ENCODE data around the gene CNTNAP3B. TPM values are rescaled to one million over a fixed set of nuclear protein-coding genes. Genes with fewer than 3 reads are reported as not detected.
"Not testable (repeated sequence)": the region's sequence is repeated elsewhere in the genome, so short reads cannot be mapped to it uniquely, and the experiment has no call there.

CNTNAP3B gene
- total RNA-seq, 1 donor from 2014 or later = not detected

- H3K4me3 Mint-ChIP-seq; H3K9me3 Mint-ChIP-seq; H3K4me1 Mint-ChIP-seq (ENCODE audit: low read depth); DNase-seq (ENCODE audit: low spot score); intact Hi-C loops (cut with micrococcal nuclease); H3K27me3 Mint-ChIP-seq (ENCODE audit: insufficient read depth); H3K27ac Mint-ChIP-seq; H3K36me3 Mint-ChIP-seq (ENCODE audit: low read depth): not testable (repeated sequence)
These were observed 84.7 kb downstream of the CNTNAP3B start for GRCh38 chr9:42044422-42045010.

- intact Hi-C loops (cut with micrococcal nuclease); H3K27ac Mint-ChIP-seq: not testable (repeated sequence)
These were observed 95.7 kb downstream of the CNTNAP3B start for GRCh38 chr9:42033541-42033940.

GRCh38 chr9:42020639-42021038, 108.6 kb downstream of the CNTNAP3B start:
- H3K36me3 Mint-ChIP-seq (ENCODE audit: low read depth); H3K27me3 Mint-ChIP-seq (ENCODE audit: insufficient read depth); H3K4me1 Mint-ChIP-seq (ENCODE audit: low read depth); DNase-seq (ENCODE audit: low spot score); H3K9me3 Mint-ChIP-seq; H3K4me3 Mint-ChIP-seq; H3K27ac Mint-ChIP-seq; intact Hi-C loops (cut with micrococcal nuclease): not testable (repeated sequence)

More at GRCh38 chr9:42033541-42033940, 95.7 kb downstream of the CNTNAP3B start:
- H3K36me3 Mint-ChIP-seq (ENCODE audit: low read depth); H3K4me1 Mint-ChIP-seq (ENCODE audit: low read depth); H3K4me3 Mint-ChIP-seq; H3K9me3 Mint-ChIP-seq; H3K27me3 Mint-ChIP-seq (ENCODE audit: insufficient read depth); DNase-seq (ENCODE audit: low spot score): not testable (repeated sequence)

- H3K27ac Mint-ChIP-seq; intact Hi-C loops (cut with micrococcal nuclease); H3K4me3 Mint-ChIP-seq; H3K4me1 Mint-ChIP-seq (ENCODE audit: low read depth); H3K9me3 Mint-ChIP-seq; H3K36me3 Mint-ChIP-seq (ENCODE audit: low read depth); DNase-seq (ENCODE audit: low spot score); H3K27me3 Mint-ChIP-seq (ENCODE audit: insufficient read depth): not testable (repeated sequence)
These were observed 110.9 kb downstream of the CNTNAP3B start for GRCh38 chr9:42018220-42018922.

- H3K27ac Mint-ChIP-seq; intact Hi-C loops (cut with micrococcal nuclease); H3K36me3 Mint-ChIP-seq (ENCODE audit: low read depth); DNase-seq (ENCODE audit: low spot score); H3K9me3 Mint-ChIP-seq; H3K4me3 Mint-ChIP-seq; H3K4me1 Mint-ChIP-seq (ENCODE audit: low read depth); H3K27me3 Mint-ChIP-seq (ENCODE audit: insufficient read depth): not testable (repeated sequence)
These were observed 114.9 kb downstream of the CNTNAP3B start for GRCh38 chr9:42014317-42014716.

- H3K4me3 Mint-ChIP-seq; H3K4me1 Mint-ChIP-seq (ENCODE audit: low read depth); DNase-seq (ENCODE audit: low spot score); H3K27me3 Mint-ChIP-seq (ENCODE audit: insufficient read depth); H3K9me3 Mint-ChIP-seq; H3K36me3 Mint-ChIP-seq (ENCODE audit: low read depth); H3K27ac Mint-ChIP-seq; intact Hi-C loops (cut with micrococcal nuclease): not testable (repeated sequence)
These were observed 137.6 kb downstream of the CNTNAP3B start for GRCh38 chr9:41991607-41992006.

GRCh38 chr9:41980271-41980670, 149.0 kb downstream of the CNTNAP3B start:
- H3K4me1 Mint-ChIP-seq (ENCODE audit: low read depth); H3K27ac Mint-ChIP-seq: not testable (repeated sequence)

GRCh38 chr9:41977965-41978600, 151.1 kb downstream of the CNTNAP3B start:
- DNase-seq (ENCODE audit: low spot score); H3K9me3 Mint-ChIP-seq; H3K27me3 Mint-ChIP-seq (ENCODE audit: insufficient read depth); H3K4me3 Mint-ChIP-seq; H3K4me1 Mint-ChIP-seq (ENCODE audit: low read depth); H3K36me3 Mint-ChIP-seq (ENCODE audit: low read depth); intact Hi-C loops (cut with micrococcal nuclease); H3K27ac Mint-ChIP-seq: not testable (repeated sequence)

More at GRCh38 chr9:41980271-41980670, 149.0 kb downstream of the CNTNAP3B start:
- H3K36me3 Mint-ChIP-seq (ENCODE audit: low read depth); H3K4me3 Mint-ChIP-seq; intact Hi-C loops (cut with micrococcal nuclease); DNase-seq (ENCODE audit: low spot score); H3K9me3 Mint-ChIP-seq; H3K27me3 Mint-ChIP-seq (ENCODE audit: insufficient read depth): not testable (repeated sequence)

- H3K36me3 Mint-ChIP-seq (ENCODE audit: low read depth); H3K4me1 Mint-ChIP-seq (ENCODE audit: low read depth); H3K9me3 Mint-ChIP-seq; H3K4me3 Mint-ChIP-seq; H3K27ac Mint-ChIP-seq; DNase-seq (ENCODE audit: low spot score); H3K27me3 Mint-ChIP-seq (ENCODE audit: insufficient read depth); intact Hi-C loops (cut with micrococcal nuclease): not testable (repeated sequence)
These were observed 154.3 kb downstream of the CNTNAP3B start for GRCh38 chr9:41974906-41975305.

GRCh38 chr9:41953007-41953406, 176.2 kb downstream of the CNTNAP3B start:
- H3K9me3 Mint-ChIP-seq; H3K36me3 Mint-ChIP-seq (ENCODE audit: low read depth); DNase-seq (ENCODE audit: low spot score); H3K4me1 Mint-ChIP-seq (ENCODE audit: low read depth); H3K27me3 Mint-ChIP-seq (ENCODE audit: insufficient read depth); intact Hi-C loops (cut with micrococcal nuclease); H3K27ac Mint-ChIP-seq; H3K4me3 Mint-ChIP-seq: not testable (repeated sequence)

- H3K4me3 Mint-ChIP-seq; DNase-seq (ENCODE audit: low spot score); H3K27ac Mint-ChIP-seq; H3K36me3 Mint-ChIP-seq (ENCODE audit: low read depth); H3K9me3 Mint-ChIP-seq; H3K4me1 Mint-ChIP-seq (ENCODE audit: low read depth); intact Hi-C loops (cut with micrococcal nuclease); H3K27me3 Mint-ChIP-seq (ENCODE audit: insufficient read depth): not testable (repeated sequence)
These were observed 187.5 kb downstream of the CNTNAP3B start for GRCh38 chr9:41941738-41942137.

- H3K36me3 Mint-ChIP-seq (ENCODE audit: low read depth); H3K4me3 Mint-ChIP-seq; intact Hi-C loops (cut with micrococcal nuclease); H3K27ac Mint-ChIP-seq; DNase-seq (ENCODE audit: low spot score); H3K4me1 Mint-ChIP-seq (ENCODE audit: low read depth); H3K9me3 Mint-ChIP-seq; H3K27me3 Mint-ChIP-seq (ENCODE audit: insufficient read depth): not testable (repeated sequence)
These were observed 191.1 kb downstream of the CNTNAP3B start for GRCh38 chr9:41938143-41938542.

- H3K36me3 Mint-ChIP-seq (ENCODE audit: low read depth); H3K27me3 Mint-ChIP-seq (ENCODE audit: insufficient read depth); intact Hi-C loops (cut with micrococcal nuclease); H3K4me3 Mint-ChIP-seq; H3K9me3 Mint-ChIP-seq; H3K27ac Mint-ChIP-seq; H3K4me1 Mint-ChIP-seq (ENCODE audit: low read depth); DNase-seq (ENCODE audit: low spot score): not testable (repeated sequence)
These were observed 193.5 kb downstream of the CNTNAP3B start for GRCh38 chr9:41935727-41936126.

All from activated T-helper 1 cell treated with anti-CD3 and anti-CD28 coated beads, Interleukin-12 subunit alpha, Interleukin-12 subunit beta, Interleukin-2, Interleukin-4 antibody, amounts not matched to agents 30 ng/mL and 10 ng/mL and 1 ng/mL, durations not matched to agents 14 hours and 24 hours and 36 hours (primary cell).